Measurements from ENCODE around the gene PKHD1.

The PKHD1 gene

GRCh38 chr6:52074155-52074554 lies 13.3 kb downstream of the PKHD1 start:
- Histone ChIP-seq H3K4me3 (ENCODE audit: low read length) (no peak overlapping the region), H3K9me3 (ENCODE audit: control insufficient read depth, low read length) (no peaks in the 10 kb centered on the region), H3K36me3 (ENCODE audit: control insufficient read depth, insufficient read depth, low read length, severe bottlenecking) (no peaks in the 10 kb centered on the region), H3K9ac (ENCODE audit: low read length) (no peak overlapping the region), H3K4me1 (ENCODE audit: control insufficient read depth, insufficient read depth, low read length) (no peaks in the 10 kb centered on the region), H3K27me3 (replicated peaks; ENCODE audit: control insufficient read depth, insufficient read depth, low read length) (peaks cover 16% of the 10 kb centered on the region)
- DNase-seq (ENCODE audit: low read depth), result no peak

DNA sequence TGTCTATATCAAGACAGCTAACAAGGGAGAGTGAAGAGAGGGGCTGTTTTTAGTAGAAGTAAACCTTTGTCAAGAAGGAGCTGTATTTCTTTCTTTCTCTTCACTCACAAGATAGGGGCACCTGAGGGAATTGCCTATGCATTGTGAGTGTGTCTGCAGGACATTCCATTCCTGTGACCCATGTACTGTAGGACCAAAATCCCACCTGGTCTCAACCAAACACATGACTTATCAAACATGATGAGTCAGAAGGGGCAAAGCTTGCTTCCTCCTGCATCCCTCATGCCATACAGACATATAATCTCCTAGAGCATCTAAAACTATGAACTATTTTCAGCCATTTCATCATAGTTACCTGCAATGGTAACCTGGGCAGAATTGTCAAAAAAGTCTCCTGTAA lies 21.8 kb downstream of the PKHD1 start:
- no peak for DNase-seq (ENCODE audit: low read depth)
- no peak overlapping the region for H3K9ac ChIP-seq (ENCODE audit: low read length)
- peaks cover 5% of the 10 kb centered on the region for H3K27me3 ChIP-seq (replicated peaks; ENCODE audit: control insufficient read depth, insufficient read depth, low read length)
- no peaks in the 10 kb centered on the region for H3K36me3 ChIP-seq (ENCODE audit: control insufficient read depth, insufficient read depth, low read length, severe bottlenecking)
- H3K9me3 ChIP-seq (ENCODE audit: control insufficient read depth, low read length), result no peaks in the 10 kb centered on the region
- H3K4me1 ChIP-seq (ENCODE audit: control insufficient read depth, insufficient read depth, low read length), result no peaks in the 10 kb centered on the region
- no peak overlapping the region for H3K4me3 ChIP-seq (ENCODE audit: low read length)

DNA sequence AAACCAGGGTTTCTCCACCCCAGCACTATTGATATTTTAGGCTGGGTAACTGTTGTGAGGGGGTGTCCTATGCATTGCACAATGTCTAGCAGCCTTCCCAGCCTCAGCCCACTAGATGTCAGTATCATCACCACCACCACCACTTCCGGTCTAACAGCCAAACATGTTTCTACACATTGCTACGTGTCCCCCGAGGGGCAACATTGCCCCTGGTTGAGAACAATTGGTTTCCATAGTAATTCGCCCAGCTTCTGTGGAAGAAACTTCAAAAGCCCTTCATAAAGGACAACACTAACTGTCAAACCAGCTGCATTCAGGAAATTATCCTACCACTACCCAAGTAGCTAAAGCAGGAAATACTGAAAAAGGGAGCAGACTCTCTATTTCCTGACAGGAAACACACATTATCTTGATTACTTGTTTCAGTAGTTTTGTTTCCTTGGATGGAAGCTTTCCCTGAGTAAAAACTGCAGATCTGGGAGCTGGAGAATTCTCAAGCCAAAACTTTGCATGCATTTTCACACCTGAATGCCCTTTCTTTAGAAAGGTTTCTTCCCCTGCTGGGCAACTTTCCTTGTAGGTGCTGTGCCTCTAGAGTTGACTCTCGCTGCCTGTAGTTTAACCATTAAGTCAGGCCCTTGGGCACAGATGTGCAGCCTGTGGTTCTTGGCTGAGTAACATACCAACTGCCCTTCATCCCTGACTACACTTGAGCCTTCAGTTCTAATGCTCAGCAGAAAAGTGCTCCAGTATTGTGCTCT lies 23.6 kb downstream of the PKHD1 start:
- no peaks in the 10 kb centered on the region for H3K4me1 ChIP-seq (ENCODE audit: control insufficient read depth, insufficient read depth, low read length)
- H3K4me3 ChIP-seq (ENCODE audit: low read length), result peak overlapping the region; percentile 19
- peak; percentile 39 for DNase-seq (ENCODE audit: low read depth)
- no peaks in the 10 kb centered on the region for H3K9me3 ChIP-seq (ENCODE audit: control insufficient read depth, low read length)
- peaks cover 10% of the 10 kb centered on the region for H3K27me3 ChIP-seq (replicated peaks; ENCODE audit: control insufficient read depth, insufficient read depth, low read length)
- H3K9ac ChIP-seq (ENCODE audit: low read length), result no peak overlapping the region
- no peaks in the 10 kb centered on the region for H3K36me3 ChIP-seq (ENCODE audit: control insufficient read depth, insufficient read depth, low read length, severe bottlenecking)

- H3K4me3 ChIP-seq (ENCODE audit: low read length), result no peak overlapping the region
- DNase-seq (ENCODE audit: low read depth), result no peak
These were observed 25.9 kb downstream of the PKHD1 start for GRCh38 chr6:52061481-52061880.

DNA sequence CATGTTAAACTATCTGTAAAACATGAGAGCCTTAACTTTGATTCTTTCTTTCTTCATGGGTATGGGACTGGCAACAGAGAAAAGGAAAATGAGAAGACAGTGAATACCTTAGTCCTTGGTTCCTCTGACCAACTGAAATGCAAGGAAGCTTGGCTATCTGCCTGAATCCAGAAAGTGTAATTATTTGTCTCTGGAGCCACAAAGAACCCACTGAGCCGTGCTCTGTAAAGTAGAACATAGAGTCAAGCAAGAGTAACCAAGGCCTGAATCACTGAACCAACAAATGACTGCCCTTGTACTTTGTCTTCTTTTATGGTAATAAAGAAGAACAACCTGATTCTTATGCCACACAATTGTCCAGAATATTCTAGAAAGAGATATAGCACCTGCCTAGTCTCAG lies 27.6 kb downstream of the PKHD1 start:
- no peak for DNase-seq (ENCODE audit: low read depth)
- H3K4me3 ChIP-seq (ENCODE audit: low read length), result no peak overlapping the region
- no peaks in the 10 kb centered on the region for H3K4me1 ChIP-seq (ENCODE audit: control insufficient read depth, insufficient read depth, low read length)
- no peaks in the 10 kb centered on the region for H3K9me3 ChIP-seq (ENCODE audit: control insufficient read depth, low read length)
- H3K27me3 ChIP-seq (replicated peaks; ENCODE audit: control insufficient read depth, insufficient read depth, low read length), result peaks cover 19% of the 10 kb centered on the region
- H3K36me3 ChIP-seq (ENCODE audit: control insufficient read depth, insufficient read depth, low read length, severe bottlenecking), result no peaks in the 10 kb centered on the region
- H3K9ac ChIP-seq (ENCODE audit: low read length), result no peak overlapping the region

More at GRCh38 chr6:52061481-52061880, 25.9 kb downstream of the PKHD1 start:
- Histone ChIP-seq H3K4me1 (ENCODE audit: control insufficient read depth, insufficient read depth, low read length) (no peaks in the 10 kb centered on the region), H3K9ac (ENCODE audit: low read length) (no peak overlapping the region), H3K36me3 (ENCODE audit: control insufficient read depth, insufficient read depth, low read length, severe bottlenecking) (no peaks in the 10 kb centered on the region), H3K27me3 (replicated peaks; ENCODE audit: control insufficient read depth, insufficient read depth, low read length) (peaks cover 10% of the 10 kb centered on the region), H3K9me3 (ENCODE audit: control insufficient read depth, low read length) (no peaks in the 10 kb centered on the region)

GRCh38 chr6:52055451-52055850 lies 32.0 kb downstream of the PKHD1 start:
- DNase-seq (ENCODE audit: low read depth), result no peak
- H3K4me3 ChIP-seq (ENCODE audit: low read length), result no peak overlapping the region
- no peak overlapping the region for H3K9ac ChIP-seq (ENCODE audit: low read length)
- peaks cover 45% of the 10 kb centered on the region for H3K27me3 ChIP-seq (replicated peaks; ENCODE audit: control insufficient read depth, insufficient read depth, low read length)
- H3K4me1 ChIP-seq (ENCODE audit: control insufficient read depth, insufficient read depth, low read length), result no peaks in the 10 kb centered on the region
- H3K36me3 ChIP-seq (ENCODE audit: control insufficient read depth, insufficient read depth, low read length, severe bottlenecking), result no peaks in the 10 kb centered on the region
- no peaks in the 10 kb centered on the region for H3K9me3 ChIP-seq (ENCODE audit: control insufficient read depth, low read length)

GRCh38 chr6:52053038-52053695 lies 34.2 kb downstream of the PKHD1 start:
- Histone ChIP-seq H3K9ac (ENCODE audit: low read length) (no peak overlapping the region), H3K4me3 (ENCODE audit: low read length) (no peak overlapping the region), H3K27me3 (replicated peaks; ENCODE audit: control insufficient read depth, insufficient read depth, low read length) (peaks cover 49% of the 10 kb centered on the region)

GRCh38 chr6:52050051-52050405 lies 37.4 kb downstream of the PKHD1 start:
- no peak overlapping the region for H3K4me3 ChIP-seq (ENCODE audit: low read length)
- H3K4me1 ChIP-seq (ENCODE audit: control insufficient read depth, insufficient read depth, low read length), result no peaks in the 10 kb centered on the region
- H3K9ac ChIP-seq (ENCODE audit: low read length), result no peak overlapping the region
- peaks cover 46% of the 10 kb centered on the region for H3K27me3 ChIP-seq (replicated peaks; ENCODE audit: control insufficient read depth, insufficient read depth, low read length)
- H3K36me3 ChIP-seq (ENCODE audit: control insufficient read depth, insufficient read depth, low read length, severe bottlenecking), result no peaks in the 10 kb centered on the region
- H3K9me3 ChIP-seq (ENCODE audit: control insufficient read depth, low read length), result no peaks in the 10 kb centered on the region
- no peak for DNase-seq (ENCODE audit: low read depth)

More at GRCh38 chr6:52053038-52053695, 34.2 kb downstream of the PKHD1 start:
- Histone ChIP-seq H3K36me3 (ENCODE audit: control insufficient read depth, insufficient read depth, low read length, severe bottlenecking) (no peaks in the 10 kb centered on the region), H3K9me3 (ENCODE audit: control insufficient read depth, low read length) (no peaks in the 10 kb centered on the region), H3K4me1 (ENCODE audit: control insufficient read depth, insufficient read depth, low read length) (no peaks in the 10 kb centered on the region)
- DNase-seq (ENCODE audit: low read depth), result no peak

- Histone ChIP-seq H3K4me3 (ENCODE audit: low read length) (no peak overlapping the region), H3K4me1 (ENCODE audit: control insufficient read depth, insufficient read depth, low read length) (no peaks in the 10 kb centered on the region), H3K27me3 (replicated peaks; ENCODE audit: control insufficient read depth, insufficient read depth, low read length) (peaks cover 41% of the 10 kb centered on the region), H3K36me3 (ENCODE audit: control insufficient read depth, insufficient read depth, low read length, severe bottlenecking) (no peaks in the 10 kb centered on the region), H3K9me3 (ENCODE audit: control insufficient read depth, low read length) (no peaks in the 10 kb centered on the region), H3K9ac (ENCODE audit: low read length) (no peak overlapping the region)
- peak; percentile 75 for DNase-seq (ENCODE audit: low read depth)
These were observed 38.0 kb downstream of the PKHD1 start for GRCh38 chr6:52049252-52050050.

- no peak for DNase-seq (ENCODE audit: low read depth)
- no peaks in the 10 kb centered on the region for H3K4me1 ChIP-seq (ENCODE audit: control insufficient read depth, insufficient read depth, low read length)
- no peaks in the 10 kb centered on the region for H3K36me3 ChIP-seq (ENCODE audit: control insufficient read depth, insufficient read depth, low read length, severe bottlenecking)
- no peak overlapping the region for H3K4me3 ChIP-seq (ENCODE audit: low read length)
- H3K9me3 ChIP-seq (ENCODE audit: control insufficient read depth, low read length), result no peaks in the 10 kb centered on the region
- no peak overlapping the region for H3K9ac ChIP-seq (ENCODE audit: low read length)
- H3K27me3 ChIP-seq (replicated peaks; ENCODE audit: control insufficient read depth, insufficient read depth, low read length), result peaks cover 27% of the 10 kb centered on the region
These were observed 41.0 kb downstream of the PKHD1 start for GRCh38 chr6:52046456-52046855.

GRCh38 chr6:52045481-52045880 lies 41.9 kb downstream of the PKHD1 start:
- no peaks in the 10 kb centered on the region for H3K4me1 ChIP-seq (ENCODE audit: control insufficient read depth, insufficient read depth, low read length)
- H3K9ac ChIP-seq (ENCODE audit: low read length), result no peak overlapping the region
- no peak for DNase-seq (ENCODE audit: low read depth)
- no peaks in the 10 kb centered on the region for H3K36me3 ChIP-seq (ENCODE audit: control insufficient read depth, insufficient read depth, low read length, severe bottlenecking)
- no peak overlapping the region for H3K4me3 ChIP-seq (ENCODE audit: low read length)
- H3K9me3 ChIP-seq (ENCODE audit: control insufficient read depth, low read length), result no peaks in the 10 kb centered on the region
- peaks cover 18% of the 10 kb centered on the region for H3K27me3 ChIP-seq (replicated peaks; ENCODE audit: control insufficient read depth, insufficient read depth, low read length)
